Common myeloid progenitor, CD34-positive (primary cell): ENCODE data around the gene FLNC.

Source experiments
- CTCF ChIA-PET: fragments of 350-600 bp; sonication (Branson Sonifier 250); formaldehyde crosslinking; loops from one replicate; lab custom pipeline; 2021; ENCODE audit warnings: antibody characterized with exemption; lab: Charles Lee
- POLR2A ChIA-PET: fragments of 350-600 bp; sonication (Branson Sonifier 250); formaldehyde crosslinking; loops from one replicate; lab custom pipeline; 2021; ENCODE audit warnings: antibody characterized with exemption; lab: Charles Lee
- DNase-seq, 3 donors: peaks; one replicate each; pipeline versions ENCODE4 v3.0.0 to v3.0.0-alpha.2; 2013
- H3K27ac ChIP-seq, 2 experiments: 1 replicate in 1 of 2; 2 replicates in 1 of 2; pipeline ENCODE4 v1.7.0; 2013; ENCODE audit warnings: inconsistent platforms in 2 of 2, low read length in 2 of 2, mild to moderate bottlenecking in 2 of 2, low read depth in 1 of 2, moderate library complexity in 1 of 2; ENCODE audit not compliant: severe bottlenecking in 2 of 2, insufficient read depth in 1 of 2, poor library complexity in 1 of 2
- H3K27me3 ChIP-seq, 5 experiments: replicated peaks in 2 of 5; 1 replicate in 3 of 5; 2 replicates in 2 of 5; pipeline versions ENCODE4 v1.6.1 to v1.7.0; 2013; ENCODE audit warnings: low read length in 4 of 5, mild to moderate bottlenecking in 2 of 5, moderate library complexity in 2 of 5, inconsistent platforms in 1 of 5; ENCODE audit not compliant: insufficient read depth in 5 of 5, control insufficient read depth in 4 of 5
- H3K36me3 ChIP-seq, 4 experiments: 1 replicate in 2 of 4; 2 replicates in 2 of 4; pipeline versions ENCODE4 v1.6.1 to v1.7.0; 2013; ENCODE audit warnings: low read length in 3 of 4, control low read depth in 1 of 4, mild to moderate bottlenecking in 1 of 4; ENCODE audit not compliant: control insufficient read depth in 4 of 4, insufficient read depth in 4 of 4
- H3K4me1 ChIP-seq, 4 experiments: 1 replicate in 3 of 4; 2 replicates in 1 of 4; pipeline versions ENCODE4 v1.6.1 to v1.7.1; 2013; ENCODE audit warnings: low read length in 3 of 4, mild to moderate bottlenecking in 3 of 4, control low read depth in 1 of 4, inconsistent platforms in 1 of 4, moderate library complexity in 1 of 4; ENCODE audit not compliant: control insufficient read depth in 4 of 4, insufficient read depth in 4 of 4; ENCODE audit errors: control extremely low read depth in 1 of 4
- H3K4me3 ChIP-seq, 7 experiments: 1 replicate in 4 of 7; 2 replicates in 3 of 7; pipeline versions ENCODE4 v1.5.1 to v1.7.0; 2013; ENCODE audit warnings: mild to moderate bottlenecking in 7 of 7, low read length in 6 of 7, moderate library complexity in 6 of 7, inconsistent platforms in 2 of 7, low read depth in 2 of 7, control low read depth in 1 of 7; ENCODE audit not compliant: insufficient read depth in 4 of 7, control insufficient read depth in 1 of 7; ENCODE audit errors: extremely low read depth in 1 of 7
- H3K9me3 ChIP-seq, 5 experiments: 1 replicate in 4 of 5; 2 replicates in 1 of 5; pipeline versions ENCODE4 v1.6.1 to v1.7.1; 2013; ENCODE audit warnings: low read length in 4 of 5, mild to moderate bottlenecking in 2 of 5, inconsistent platforms in 1 of 5, low read depth in 1 of 5, moderate library complexity in 1 of 5; ENCODE audit not compliant: control insufficient read depth in 4 of 5, insufficient read depth in 2 of 5; ENCODE audit errors: control extremely low read depth in 1 of 5
- WGBS: methylation state at CpG from one replicate; pipeline ENCODE4 v1.1.5; 2013; ENCODE audit not compliant: insufficient coverage; 5-methylcytosine and 5-hydroxymethylcytosine counted together

FLNC gene

GRCh38 chr7:128790315-128791041 is 39.7 kb upstream of the FLNC start:
- H3K27ac ChIP-seq = no peak overlapping the region

DNA sequence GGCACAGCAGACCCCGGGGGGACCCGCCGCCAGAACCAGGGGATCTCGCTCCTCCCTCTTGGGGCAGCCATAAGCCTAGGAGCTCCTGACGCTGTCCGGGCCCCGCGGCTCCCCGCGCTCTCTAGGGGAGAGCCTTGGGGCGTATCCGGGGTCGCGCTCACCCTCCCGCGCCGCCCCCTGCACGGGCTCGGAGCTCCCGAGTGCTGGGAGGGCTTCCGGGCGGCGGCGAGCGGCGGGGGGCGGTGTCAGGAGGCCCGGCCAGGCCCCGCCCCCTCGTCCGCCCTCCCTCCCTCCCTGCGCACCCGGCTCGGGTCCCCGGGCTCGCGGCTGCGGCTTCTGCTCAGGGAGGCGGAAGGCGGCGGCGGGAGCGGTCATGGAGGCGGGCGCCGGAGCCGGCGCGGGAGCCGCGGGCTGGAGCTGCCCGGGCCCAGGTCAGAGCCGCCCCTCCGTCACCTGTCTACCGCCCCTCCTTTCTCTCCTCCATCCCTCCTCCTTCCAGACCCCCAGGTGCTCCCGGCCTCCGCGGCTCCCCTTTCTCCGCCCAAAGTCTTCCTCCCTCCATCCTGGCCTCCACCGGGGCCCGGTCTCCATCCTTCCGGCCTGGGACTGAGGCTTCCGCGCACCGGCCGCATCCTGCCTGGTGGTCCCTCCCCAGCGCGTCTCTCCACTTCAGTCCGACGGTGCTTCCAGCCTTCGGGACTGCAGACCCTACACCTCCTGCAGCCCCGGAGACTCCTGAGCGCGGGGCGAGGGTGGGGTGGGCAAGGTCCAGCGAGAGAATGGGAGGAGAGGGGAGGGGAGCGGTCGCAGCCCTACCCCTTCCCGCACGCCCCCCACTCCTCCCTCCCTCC is 38.9 kb upstream of the FLNC start, which contains the start of gene CCDC136:
CCDC136 (plus strand) TSS at position 848 of the 851 bp plus-strand sequence. CDS start 444 bp downstream, outside the sequence.
- POLR2A ChIA-PET = no interaction called here
- Histone ChIP-seq H3K27ac (peak within 1 kb of the TSS in 1 of 2 experiments; percentile 25), H3K4me3 (peak within 1 kb of the TSS; percentile 65 to 90 (median 80)), H3K36me3 (peaks cover 0 to 5% (median under 1%) of the 10 kb centered on the region in 4 experiments), H3K4me1 (peaks cover 1 to 30% (median 25%) of the 10 kb centered on the region in 4 experiments), H3K27me3 (peaks cover 0 to 12% (median 2%) of the 10 kb centered on the region in 5 experiments), H3K9me3 (no peaks in the 10 kb centered on the region)
- DNase-seq = peak; percentile 43 to 71 (median 62)
- WGBS = 0% methylated on average over 45 of the region's 80 CpGs
- CTCF ChIA-PET = no interaction called here

More at GRCh38 chr7:128790315-128791041, 39.7 kb upstream of the FLNC start:
- 23% methylated on average over 23 of the region's 45 CpGs for WGBS
- ChIA-PET POLR2A (no interaction called here), CTCF (no interaction called here)
- Histone ChIP-seq H3K4me1 (peaks cover 1 to 33% (median 25%) of the 10 kb centered on the region in 4 experiments), H3K9me3 (no peaks in the 10 kb centered on the region), H3K27me3 (peaks cover 0 to 12% (median 2%) of the 10 kb centered on the region in 5 experiments), H3K4me3 (peak overlapping the region; percentile 65 to 90 (median 80)), H3K36me3 (peaks cover 0 to 5% (median 0%) of the 10 kb centered on the region in 4 experiments)
- DNase-seq = peak in 2 of 3 donors; percentile 19 to 26

DNA sequence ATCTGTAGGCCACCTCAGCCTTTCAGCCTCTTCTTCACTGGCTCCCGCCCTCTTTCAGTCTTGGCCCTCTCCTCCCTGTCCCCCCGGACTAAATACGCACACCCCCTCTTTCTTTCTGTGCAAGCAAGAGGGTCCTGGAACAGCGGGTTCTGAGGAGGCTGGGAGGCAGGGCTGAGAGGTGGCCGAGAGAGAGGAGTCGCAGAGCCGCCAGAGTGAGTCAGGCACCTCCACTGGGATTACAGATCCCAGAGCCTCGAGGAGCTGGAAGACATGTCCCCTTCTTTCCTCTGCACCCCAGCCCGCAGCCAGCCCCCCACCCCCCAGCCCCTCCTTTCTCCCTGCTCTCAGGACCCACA is 38.3 kb upstream of the FLNC start:
- Histone ChIP-seq H3K4me3 (peak overlapping the region; percentile 65 to 90 (median 80)), H3K4me1 (peaks cover 1 to 30% (median 25%) of the 10 kb centered on the region in 4 experiments), H3K27me3 (peaks cover 0 to 12% (median 2%) of the 10 kb centered on the region in 5 experiments), H3K9me3 (no peaks in the 10 kb centered on the region), H3K36me3 (peaks cover 0 to 5% (median 1%) of the 10 kb centered on the region in 4 experiments), H3K27ac (peak overlapping the region in 1 of 2 experiments; percentile 25)
- no peak for DNase-seq
- POLR2A ChIA-PET = no interaction called here
- no CpG with 5 or more reads among the region's 9 CpGs for WGBS
- CTCF ChIA-PET = interaction anchor here (1.1 kb wide), 1 partner anchor 116 kb away, joined by 3 read pairs; no protein-coding TSS in a partner anchor

GRCh38 chr7:128792471-128793180 is 37.6 kb upstream of the FLNC start:
- H3K27ac ChIP-seq = no peak overlapping the region
- peak overlapping the region in 1 of 7 experiments; percentile 45 for H3K4me3 ChIP-seq

DNA sequence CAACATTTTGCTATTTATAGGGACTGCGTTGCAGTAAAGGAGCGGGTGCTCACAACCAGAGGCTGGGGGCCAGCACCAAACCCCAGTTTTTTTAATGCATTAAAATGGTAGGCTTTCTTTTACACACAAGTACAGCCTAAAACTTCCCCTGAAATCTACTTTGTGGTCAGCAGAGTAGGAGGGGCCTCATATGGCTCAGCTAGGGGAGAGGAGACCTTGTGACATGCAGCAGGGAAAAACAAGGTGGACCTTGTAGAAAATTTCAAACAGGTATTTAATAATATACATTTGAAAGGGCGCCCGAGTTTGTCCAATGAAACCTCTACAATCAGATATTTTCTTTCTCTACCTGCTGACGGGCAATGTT is 37.0 kb upstream of the FLNC start:
- no CpG with 5 or more reads among the region's 5 CpGs for WGBS
- Histone ChIP-seq H3K9me3 (no peaks in the 10 kb centered on the region), H3K4me3 (peak overlapping the region in 1 of 7 experiments; percentile 45), H3K27ac (no peak overlapping the region), H3K36me3 (peaks cover 0 to 5% (median 1%) of the 10 kb centered on the region in 4 experiments), H3K4me1 (peaks cover 1 to 30% (median 25%) of the 10 kb centered on the region in 4 experiments), H3K27me3 (peaks cover 0 to 12% (median 2%) of the 10 kb centered on the region in 5 experiments)
- ChIA-PET POLR2A (no interaction called here), CTCF (interaction anchor here (1.1 kb wide), 1 partner anchor 88 kb away, joined by 3 read pairs; no protein-coding TSS in a partner anchor)
- no peak for DNase-seq

More at GRCh38 chr7:128792471-128793180, 37.6 kb upstream of the FLNC start:
- Histone ChIP-seq H3K9me3 (no peaks in the 10 kb centered on the region), H3K4me1 (peaks cover 1 to 30% (median 25%) of the 10 kb centered on the region in 4 experiments), H3K27me3 (peaks cover 0 to 12% (median 2%) of the 10 kb centered on the region in 5 experiments), H3K36me3 (peaks cover 0 to 5% (median 1%) of the 10 kb centered on the region in 4 experiments)
- 48% methylated on average over 6 of the region's 10 CpGs for WGBS
- peak; percentile 30 to 77 (median 67) for DNase-seq
- ChIA-PET CTCF (interaction anchor here (1.1 kb wide), 1 partner anchor 116 kb away, joined by 3 read pairs; no protein-coding TSS in a partner anchor), POLR2A (no interaction called here)

GRCh38 chr7:128794020-128794419 is 36.2 kb upstream of the FLNC start:
- H3K27me3 ChIP-seq = peaks cover 0 to 6% (median 0%) of the 10 kb centered on the region in 5 experiments
- DNase-seq = peak in 1 of 3 donors; percentile 15
- H3K27ac ChIP-seq = no peak overlapping the region
- peaks cover 1 to 30% (median 25%) of the 10 kb centered on the region in 4 experiments for H3K4me1 ChIP-seq
- H3K9me3 ChIP-seq = no peaks in the 10 kb centered on the region
- ChIA-PET POLR2A (no interaction called here), CTCF (interaction anchor here (1.1 kb wide), 1 partner anchor 87 kb away, joined by 3 read pairs; no protein-coding TSS in a partner anchor)
- 56% methylated on average over 3 of the region's 3 CpGs for WGBS
- no peak overlapping the region for H3K4me3 ChIP-seq
- H3K36me3 ChIP-seq = peaks cover 0 to 5% (median 1%) of the 10 kb centered on the region in 4 experiments
